ENCODE results near the gene CTBP2. TPM values are rescaled to one million over a fixed set of nuclear protein-coding genes. Genes with fewer than 3 reads are reported as not detected.

Gene CTBP2
- total and polyA plus RNA-seq, 10 of the 15 experiments (the other 5 are each of a cell fraction or from before 2014, with no cell fraction given), result 0.02 to 0.72 (median 0.06) TPM; not detected in 2

GRCh38 chr10:124990671-124991625, 169.4 kb downstream of the CTBP2 start:
- H3K27ac ChIP-seq (ENCODE audit: control insufficient read depth, insufficient read depth), result no peak overlapping the region
- ATAC-seq (no peak), FAIRE-seq (no peak), DNase-seq (ENCODE audit: low read depth, low spot score) (no peak)
- in situ Hi-C loops (cut with MboI), result no loop called here
- ChIA-PET CTCF (interaction anchor here (0.7 to 1.7 kb wide), 8 partner anchors 9 to 353 kb away, joined by 3 to 6 read pairs (median 4); no protein-coding TSS in a partner anchor), RAD21 (ENCODE audit: unreplicated experiment) (interaction anchor here (0.6 kb wide), 2 partner anchors 59 to 1012 kb away, joined by 3 read pairs; no protein-coding TSS in a partner anchor), SMC1A (ENCODE audit: uncharacterized antibody, unreplicated experiment) (interaction anchor here (0.7 to 1.6 kb wide), 2 partner anchors 73 to 1082 kb away, joined by 3 to 6 read pairs; no protein-coding TSS in a partner anchor), POLR2A (interaction anchor here (0.6 kb wide), 1 partner anchor 7 kb away, joined by 4 read pairs; no protein-coding TSS in a partner anchor)
- no peaks in the 10 kb centered on the region for H3K79me2 ChIP-seq (ENCODE audit: control insufficient read depth, insufficient read depth, low read length)
- WGBS (ENCODE audit: insufficient coverage, insufficient replicate concordance, low lambda C conversion rate, missing lambda C conversion rate), result 79% methylated on average over 14 of the region's 14 CpGs
- no peaks in the 10 kb centered on the region for H4K20me1 ChIP-seq (ENCODE audit: control insufficient read depth, insufficient read depth)
- no peak overlapping the region for H3K4me2 ChIP-seq (ENCODE audit: control insufficient read depth, insufficient read depth)
- no peak for TF ChIP-seq SMAD5 (IDR thresholded peaks at IDR 0.05; ENCODE audit: low read depth)
- TF ChIP-seq HDAC2 (IDR thresholded peaks at IDR 0.05), result no peak
- no peak overlapping the region for H3K4me3 ChIP-seq
- no peaks in the 10 kb centered on the region for H3K9me3 ChIP-seq (replicated peaks; ENCODE audit: control insufficient read depth, insufficient read depth, low read length)
- H3K4me1 ChIP-seq (ENCODE audit: control insufficient read depth, insufficient read depth, low read length), result peaks cover 9% of the 10 kb centered on the region
- intact Hi-C loops (cut with micrococcal nuclease; ENCODE audit: unreplicated experiment), result no loop called here
- H3K27me3 ChIP-seq (replicated peaks in 1 of 2; ENCODE audit: control insufficient read depth in 2 of 2, insufficient read depth in 2 of 2, low read length in 1 of 2), result no peaks in the 10 kb centered on the region
- no TSS peak for BruUV-seq (replicated peaks)
- no peak overlapping the region for H2AFZ ChIP-seq (ENCODE audit: control insufficient read depth, low read depth, low read length)
- no peaks in the 10 kb centered on the region for H3K36me3 ChIP-seq (ENCODE audit: control insufficient read depth in 2 of 2, insufficient read depth in 2 of 2, low read length in 1 of 2)
- no peak overlapping the region for H3K9ac ChIP-seq (ENCODE audit: control insufficient read depth, insufficient read depth, low read length)

DNA sequence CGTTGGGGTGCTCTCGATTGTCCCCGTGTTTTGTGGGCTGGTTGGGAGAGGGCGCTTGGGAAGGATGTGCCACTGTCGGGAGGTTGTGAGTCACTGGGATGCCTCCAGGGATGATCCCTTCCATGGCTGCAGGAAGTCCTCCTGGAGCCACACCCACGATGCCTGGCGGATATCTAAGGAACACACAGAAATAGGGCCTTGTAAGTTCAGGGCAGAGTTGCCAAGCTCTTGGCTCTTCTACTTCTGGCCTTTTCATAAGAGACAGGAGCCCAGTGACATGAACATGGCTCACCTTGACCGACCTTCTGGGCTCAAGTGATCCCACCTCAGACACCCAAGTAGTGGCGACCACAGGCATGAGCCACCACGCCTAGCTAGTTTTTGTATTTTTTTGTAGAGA, 170.8 kb downstream of the CTBP2 start:
- ChIA-PET POLR2A (no interaction called here), CTCF (no interaction called here), RAD21 (ENCODE audit: unreplicated experiment) (interaction anchor here (0.6 kb wide), 1 partner anchor 12 kb away, joined by 3 read pairs; no protein-coding TSS in a partner anchor), SMC1A (ENCODE audit: uncharacterized antibody, unreplicated experiment) (no interaction called here)
- H3K9me3 ChIP-seq (replicated peaks; ENCODE audit: control insufficient read depth, insufficient read depth, low read length), result no peaks in the 10 kb centered on the region
- WGBS (ENCODE audit: insufficient coverage, insufficient replicate concordance, low lambda C conversion rate, missing lambda C conversion rate), result 99% methylated on average over 10 of the region's 10 CpGs
- no peaks in the 10 kb centered on the region; a peak in 2 of 4 replicates for H3K36me3 ChIP-seq (ENCODE audit: control insufficient read depth in 2 of 2, insufficient read depth in 2 of 2, low read length in 1 of 2)
- BruUV-seq (replicated peaks), result no TSS peak
- peaks cover 9% of the 10 kb centered on the region for H3K4me1 ChIP-seq (ENCODE audit: control insufficient read depth, insufficient read depth, low read length)
- H2AFZ ChIP-seq (ENCODE audit: control insufficient read depth, low read depth, low read length), result no peak overlapping the region
- no peaks in the 10 kb centered on the region for H4K20me1 ChIP-seq (ENCODE audit: control insufficient read depth, insufficient read depth)
- H3K27ac ChIP-seq (ENCODE audit: control insufficient read depth, insufficient read depth), result no peak overlapping the region
- H3K79me2 ChIP-seq (ENCODE audit: control insufficient read depth, insufficient read depth, low read length), result no peaks in the 10 kb centered on the region
- H3K27me3 ChIP-seq (replicated peaks in 1 of 2; ENCODE audit: control insufficient read depth in 2 of 2, insufficient read depth in 2 of 2, low read length in 1 of 2), result no peaks in the 10 kb centered on the region
- no peak for FAIRE-seq
- intact Hi-C loops (cut with micrococcal nuclease; ENCODE audit: unreplicated experiment) (no loop called here), in situ Hi-C loops (cut with MboI) (no loop called here)
- no peak overlapping the region for H3K4me3 ChIP-seq
- H3K9ac ChIP-seq (ENCODE audit: control insufficient read depth, insufficient read depth, low read length), result no peak overlapping the region
- no peak for DNase-seq (ENCODE audit: low read depth, low spot score)
- no peak overlapping the region for H3K4me2 ChIP-seq (ENCODE audit: control insufficient read depth, insufficient read depth)
- no peak for ATAC-seq
- TF ChIP-seq MTA2 (IDR thresholded peaks at IDR 0.05; ENCODE audit: low read depth) (no peak), KDM1A (IDR thresholded peaks at IDR 0.05; ENCODE audit: borderline replicate concordance) (no peak), CREM (IDR thresholded peaks at IDR 0.05; ENCODE audit: low read depth) (no peak), BCLAF1 (IDR thresholded peaks at IDR 0.05) (no peak), ZBTB33 (IDR thresholded peaks at IDR 0.05) (no peak), ZNF207 (IDR thresholded peaks at IDR 0.05; ENCODE audit: borderline replicate concordance) (no peak), BMI1 (IDR thresholded peaks at IDR 0.05; ENCODE audit: borderline replicate concordance) (no peak), CBFB (IDR thresholded peaks at IDR 0.05; ENCODE audit: low read depth) (no peak), SMAD1 (IDR thresholded peaks at IDR 0.05; ENCODE audit: low read depth, partially characterized antibody) (no peak), RFX5 (IDR thresholded peaks at IDR 0.05; ENCODE audit: low read depth, low read length) (no peak)

Data from GM12878 (cell line).